Stimulated activated CD8-positive, alpha-beta memory T cell treated with anti-CD3 and anti-CD28 coated beads, Interleukin-12 subunit alpha, Interleukin-12 subunit beta, amount 100 ng/mL, for 1 hour (primary cell): ENCODE results near the gene SMAD3.
"Not testable (repeated sequence)": the region's sequence is repeated elsewhere in the genome, so short reads cannot be mapped to it uniquely, and the experiment has no call there.

Source experiments
- DNase-seq: peaks from one replicate; pipeline ENCODE4 v3.0.0-alpha.2; 2020; ENCODE audit warnings: low read depth

The SMAD3 gene

GRCh38 chr15:67145710-67146109 lies 80.3 kb downstream of the SMAD3 start:
- DNase-seq, result no peak

GRCh38 chr15:67146234-67146633 lies 80.8 kb downstream of the SMAD3 start:
- DNase-seq, result no peak

DNA sequence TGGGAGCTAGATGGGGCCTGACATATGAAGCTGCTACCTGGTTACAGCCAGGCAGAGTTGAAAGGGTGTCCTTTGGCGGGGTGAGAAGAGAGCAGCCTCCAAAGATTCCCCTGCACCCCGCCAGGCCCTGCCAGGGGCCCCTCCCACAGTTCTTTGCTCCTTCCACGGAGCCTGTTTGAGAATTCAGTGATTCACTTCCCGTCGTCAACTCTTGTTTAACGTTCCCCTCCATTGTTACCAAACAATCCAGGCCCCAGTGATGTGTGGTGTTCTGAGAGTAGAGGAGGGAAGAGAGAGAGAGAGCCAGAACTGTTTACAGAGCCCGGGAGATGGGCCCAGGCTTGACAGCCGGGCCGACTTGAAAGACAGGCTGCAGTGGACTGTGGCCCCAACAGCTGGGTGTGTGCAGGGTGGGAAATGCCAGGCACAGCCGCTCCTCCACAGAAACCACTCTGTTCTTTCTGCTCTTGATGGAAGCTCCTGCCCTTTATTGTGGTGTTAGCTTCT lies 81.5 kb downstream of the SMAD3 start:
- no peak for DNase-seq

- no peak for DNase-seq
These were observed 82.1 kb downstream of the SMAD3 start for GRCh38 chr15:67147396-67147949.

GRCh38 chr15:67148196-67148701 lies 82.8 kb downstream of the SMAD3 start:
- DNase-seq, result no peak

GRCh38 chr15:67149068-67149772 lies 83.8 kb downstream of the SMAD3 start:
- no peak for DNase-seq

DNA sequence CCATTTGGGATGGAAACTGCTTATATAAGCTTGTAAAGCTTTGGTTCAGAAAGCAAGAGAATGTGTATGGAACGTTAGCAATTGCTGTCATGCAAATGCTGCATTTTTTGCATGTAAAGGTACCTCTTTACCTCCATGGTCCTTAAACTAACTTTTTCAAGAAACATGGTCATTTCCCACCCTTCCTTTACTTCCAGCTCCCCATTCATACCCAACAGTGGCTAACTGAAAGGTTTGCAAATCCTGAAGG lies 84.3 kb downstream of the SMAD3 start:
- no peak for DNase-seq

- DNase-seq, result no peak
These were observed 84.8 kb downstream of the SMAD3 start for GRCh38 chr15:67150023-67150860.

DNA sequence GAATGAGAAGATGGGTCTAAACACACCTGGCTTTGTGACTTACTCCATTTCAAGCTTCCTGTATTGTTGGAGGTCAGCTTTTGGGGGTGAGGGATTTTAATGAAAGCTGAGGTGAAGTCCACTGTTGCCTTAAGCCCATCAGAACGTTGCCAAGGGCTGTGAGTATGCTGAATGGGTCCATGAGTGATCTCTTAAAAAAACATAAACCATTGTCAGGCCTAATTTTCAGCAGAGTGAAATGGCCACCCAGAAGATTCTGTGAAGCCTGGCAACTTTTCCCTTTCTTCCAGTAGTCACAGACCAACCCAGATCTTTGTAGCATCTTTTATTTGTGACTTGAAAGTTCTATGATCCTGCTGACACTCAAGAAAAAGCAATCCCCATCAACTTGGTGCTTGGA lies 87.0 kb downstream of the SMAD3 start:
- no peak for DNase-seq

DNA sequence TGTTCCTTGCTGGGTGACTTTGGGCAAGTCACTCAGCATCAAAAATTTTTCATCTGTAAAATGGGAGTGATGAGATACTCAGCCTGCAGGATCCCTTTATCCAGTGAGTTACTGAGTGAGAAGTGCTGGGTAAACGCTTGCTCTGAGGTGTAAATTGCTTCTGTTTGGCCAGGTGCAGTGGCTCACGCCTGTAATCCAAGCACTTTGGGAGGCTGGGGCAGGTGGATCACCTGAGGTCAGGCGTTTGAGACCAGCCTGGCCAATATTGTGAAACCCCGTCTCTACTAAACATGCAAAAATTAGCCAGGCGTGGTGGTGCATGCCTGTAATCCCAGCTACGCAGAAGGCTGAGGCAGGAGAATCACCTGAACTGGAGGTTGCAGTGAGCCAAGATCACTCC lies 87.6 kb downstream of the SMAD3 start:
- not testable (repeated sequence) for DNase-seq

GRCh38 chr15:67154249-67154648 lies 88.8 kb downstream of the SMAD3 start:
- DNase-seq, result no peak

- no peak for DNase-seq
These were observed 91.0 kb downstream of the SMAD3 start for GRCh38 chr15:67156426-67156825.

- DNase-seq, result no peak
These were observed 91.4 kb downstream of the SMAD3 start for GRCh38 chr15:67156834-67157233.

GRCh38 chr15:67157521-67158252 lies 92.3 kb downstream of the SMAD3 start:
- DNase-seq, result no peak

DNA sequence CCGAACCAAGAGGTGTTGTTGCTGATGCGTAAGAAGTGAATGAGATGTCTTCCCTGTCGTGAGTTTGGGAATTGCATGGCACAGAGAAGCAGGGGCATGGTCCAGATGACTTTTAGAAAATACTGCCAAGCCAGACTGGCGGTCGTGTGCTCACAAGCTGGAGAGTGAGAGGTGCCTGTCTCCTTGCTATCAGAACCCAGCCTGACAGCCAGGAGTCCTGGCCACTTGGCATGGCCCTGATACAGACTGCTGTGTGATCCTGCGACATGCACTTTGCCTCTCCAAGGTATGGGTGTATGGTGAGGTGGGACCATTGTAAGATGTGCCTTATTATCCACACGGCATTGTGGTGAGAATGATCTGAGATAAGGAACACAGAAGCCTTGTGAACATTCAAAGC lies 93.0 kb downstream of the SMAD3 start:
- DNase-seq, result no peak

- DNase-seq, result no peak
These were observed 96.0 kb downstream of the SMAD3 start for GRCh38 chr15:67161412-67161811.

DNA sequence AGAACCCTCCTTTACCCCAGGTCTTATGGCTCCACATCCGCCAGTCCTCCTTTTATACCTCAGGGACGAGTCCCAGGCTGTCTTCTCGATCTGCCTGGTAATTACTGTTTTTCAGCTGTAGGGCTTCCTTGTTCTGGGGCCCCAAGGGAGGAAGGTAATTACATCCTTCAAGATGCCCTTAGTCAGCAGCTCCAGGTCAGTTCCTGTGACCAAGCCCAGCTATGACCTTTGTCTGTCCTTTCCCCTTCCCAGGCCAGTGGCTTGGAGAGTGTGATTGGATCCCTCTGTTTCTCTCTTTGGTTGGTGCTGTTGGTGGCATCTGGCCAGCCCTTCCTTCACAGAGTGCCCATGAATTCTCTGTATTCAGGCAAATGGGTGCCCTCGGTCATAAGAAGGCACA lies 96.5 kb downstream of the SMAD3 start:
- no peak for DNase-seq

- no peak for DNase-seq
These were observed 97.8 kb downstream of the SMAD3 start for GRCh38 chr15:67163180-67163579.

- DNase-seq, result no peak
These were observed 99.0 kb downstream of the SMAD3 start for GRCh38 chr15:67164401-67164791.

DNA sequence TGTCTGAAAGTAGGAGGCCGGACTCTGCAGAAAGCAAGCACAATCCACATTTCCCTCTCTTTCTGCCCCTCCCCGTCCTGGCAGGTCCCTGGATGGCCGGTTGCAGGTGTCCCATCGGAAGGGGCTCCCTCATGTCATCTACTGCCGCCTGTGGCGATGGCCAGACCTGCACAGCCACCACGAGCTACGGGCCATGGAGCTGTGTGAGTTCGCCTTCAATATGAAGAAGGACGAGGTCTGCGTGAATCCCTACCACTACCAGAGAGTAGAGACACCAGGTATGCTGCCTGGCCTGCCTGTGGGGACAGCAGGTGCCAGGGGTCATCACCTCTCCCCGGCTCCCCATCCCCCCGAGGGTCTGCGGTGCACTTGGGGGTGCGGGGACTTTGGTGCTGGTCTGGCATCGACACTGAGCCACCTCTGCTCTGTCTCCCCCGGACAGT lies 99.4 kb downstream of the SMAD3 start:
- DNase-seq, result no peak

- DNase-seq, result no peak
These were observed 100.2 kb downstream of the SMAD3 start for GRCh38 chr15:67165254-67166253.
